GM21360 (cell line): Measurements from ENCODE around the gene WDR36.

Experiments used
- ATAC-seq: cut with Tn5 transposase; IDR thresholded peaks from one replicate; pipeline ENCODE4 v1.9.1; 2021; ENCODE audit warnings: mild to moderate bottlenecking, moderate library complexity; ENCODE audit not compliant: unreplicated experiment

The WDR36 gene

DNA sequence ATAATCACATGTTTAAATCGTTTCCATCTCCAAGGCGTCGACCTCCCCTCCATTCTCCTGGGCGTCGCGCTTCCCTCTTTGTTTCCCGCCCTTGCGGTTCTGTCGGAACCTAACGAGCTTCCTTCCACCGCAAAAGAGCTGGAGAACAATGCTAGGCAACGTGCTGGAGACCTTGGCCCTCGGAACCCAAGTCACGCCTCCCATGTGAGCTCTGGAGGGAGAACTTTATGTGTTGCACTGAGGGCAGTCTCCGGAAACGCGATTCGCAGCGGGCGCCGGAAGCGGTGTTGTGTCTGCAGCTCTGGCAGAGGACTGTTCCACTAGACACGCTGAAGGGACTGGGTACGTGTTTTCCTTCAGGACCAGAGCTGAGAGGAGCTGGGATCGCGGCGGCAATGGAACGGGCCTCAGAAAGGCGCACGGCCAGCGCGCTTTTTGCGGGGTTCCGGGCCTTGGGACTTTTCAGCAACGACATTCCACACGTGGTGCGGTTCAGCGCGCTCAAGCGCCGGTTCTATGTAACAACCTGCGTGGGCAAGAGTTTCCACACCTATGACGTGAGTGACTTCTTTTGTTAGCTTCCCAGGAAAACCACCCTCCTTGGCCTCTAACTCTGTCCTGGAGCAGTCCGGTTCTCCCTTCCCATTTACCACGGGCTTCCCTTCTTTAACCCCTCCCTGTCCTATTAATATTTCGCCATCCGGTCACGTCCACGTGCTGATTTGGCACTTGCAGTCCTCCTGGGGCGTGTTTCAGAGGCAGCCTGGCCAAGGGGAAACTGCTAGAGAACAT is at the start of gene WDR36:
Gene WDR36, plus strand, starts transcription at position 287 of the 792 bp plus-strand sequence. Its CDS starts 109 bp downstream, at position 396.
- ATAC-seq, result peak; percentile 92

DNA sequence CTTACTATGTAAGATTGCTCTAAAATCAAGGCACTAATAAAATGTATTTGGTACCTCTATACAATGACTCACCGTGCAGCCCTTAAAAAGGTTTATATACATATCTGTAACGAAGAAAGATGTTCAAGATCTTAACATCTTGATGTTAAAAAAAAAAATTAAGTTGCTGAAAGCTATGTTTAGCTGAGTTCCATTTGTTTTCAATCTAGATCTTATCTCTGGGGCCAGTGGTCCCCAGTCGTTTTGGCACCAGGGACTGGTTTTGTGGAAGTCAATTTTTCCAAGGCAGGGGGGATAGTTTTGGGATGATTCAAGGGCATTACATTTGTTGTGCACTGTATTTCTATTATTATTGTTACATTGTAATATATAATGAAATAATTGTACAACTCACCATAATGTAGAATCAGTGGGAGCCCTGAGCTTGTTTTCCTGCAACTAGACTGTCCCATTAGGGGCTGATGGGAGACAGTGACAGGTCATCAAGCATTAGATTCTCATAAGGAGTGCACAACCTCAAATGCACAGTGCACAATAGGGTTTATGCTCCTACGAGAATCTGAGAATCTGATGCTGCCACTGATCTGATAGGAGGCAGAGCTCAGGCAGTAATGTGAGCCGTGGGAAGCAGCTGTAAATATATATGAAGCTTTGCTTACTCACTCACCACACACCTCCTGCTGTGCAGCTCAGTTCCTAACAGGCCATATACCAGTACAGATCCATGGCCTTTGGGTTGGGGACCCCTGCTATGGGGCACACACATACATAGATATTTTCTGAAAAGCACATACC is 48.2 kb upstream of the WDR36 start:
- no peak for ATAC-seq

DNA sequence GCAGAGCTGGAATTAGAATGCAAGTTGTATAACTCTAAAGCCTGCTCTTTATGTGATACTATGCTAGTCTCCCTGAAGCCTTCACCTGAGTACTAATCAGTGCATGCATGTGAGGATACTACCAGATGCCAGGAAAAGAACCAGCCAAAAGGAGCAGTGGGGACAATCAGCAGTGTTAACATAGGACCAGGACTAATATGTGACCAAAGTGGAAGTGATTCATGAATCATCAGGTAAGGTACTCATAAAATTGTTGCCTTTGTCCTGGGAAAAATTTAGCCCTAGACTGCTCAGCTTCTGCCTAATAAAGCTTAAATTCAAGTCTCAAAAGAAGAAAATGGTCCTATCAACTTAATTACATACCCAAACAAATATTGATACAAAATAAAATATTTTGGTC is 34.1 kb upstream of the WDR36 start:
- no peak for ATAC-seq

DNA sequence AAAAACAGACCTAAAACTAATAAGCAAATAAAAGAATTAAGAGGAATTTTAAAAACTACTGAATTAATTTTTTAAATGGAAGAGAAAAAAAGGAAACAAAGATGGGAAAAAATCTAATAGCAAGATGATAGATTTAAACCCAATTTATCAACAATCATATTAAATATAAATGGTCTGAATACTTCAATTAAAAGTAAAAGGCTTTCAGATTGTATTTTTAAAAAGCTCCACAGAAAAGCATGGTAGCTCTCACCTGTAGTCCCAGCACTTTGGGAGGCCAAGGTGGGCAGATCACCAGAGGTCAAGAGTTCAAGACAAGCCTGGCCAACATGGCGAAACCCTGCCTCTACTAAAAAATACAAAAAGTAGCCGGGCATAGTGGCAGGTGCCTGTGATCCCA is 32.0 kb upstream of the WDR36 start:
- ATAC-seq, result no peak

DNA sequence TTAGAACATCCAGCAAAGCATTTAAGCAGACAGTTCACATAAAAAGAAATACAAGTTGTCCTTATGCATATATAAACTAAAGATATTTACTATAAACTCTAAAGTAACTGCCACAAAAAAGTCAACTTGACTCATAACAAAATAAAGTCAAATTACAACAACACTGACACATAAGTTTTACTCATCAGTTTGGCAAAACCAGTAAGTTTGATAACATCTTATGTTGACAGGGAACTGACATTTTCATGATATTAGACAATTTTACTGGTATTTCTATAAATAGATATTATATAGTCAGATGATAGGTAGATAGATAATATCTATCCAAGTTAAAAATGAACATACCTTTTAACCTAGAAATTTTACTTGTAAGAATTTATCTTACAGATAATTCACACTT is 30.5 kb upstream of the WDR36 start:
- ATAC-seq, result no peak

DNA sequence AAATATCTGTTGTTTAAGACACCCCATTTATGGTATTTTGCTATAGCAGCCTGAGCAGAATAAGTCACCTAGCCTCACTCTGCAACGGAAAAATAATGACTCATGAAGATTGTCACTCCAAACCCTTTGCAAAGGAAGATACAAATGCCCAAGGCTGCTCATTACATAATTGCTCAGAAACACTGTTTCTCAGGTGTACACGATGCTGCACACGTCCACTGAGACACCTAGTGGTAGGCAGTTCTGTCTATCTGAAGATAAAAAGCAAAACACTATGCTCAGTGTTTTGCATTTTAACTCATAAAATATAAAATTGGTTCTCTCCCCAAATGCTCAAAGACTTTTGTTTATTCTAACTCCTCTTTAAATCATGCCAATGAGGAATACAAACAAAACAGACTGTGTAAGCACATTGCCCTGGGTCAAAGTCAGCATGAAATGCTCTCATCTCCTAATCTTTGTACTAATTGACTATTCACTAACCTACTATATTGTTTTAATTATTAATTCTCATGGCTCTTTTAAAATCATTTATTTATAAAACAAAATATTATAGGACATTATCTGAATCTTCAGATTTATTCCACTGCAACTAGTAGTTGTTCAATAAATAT is 28.3 kb upstream of the WDR36 start:
- ATAC-seq, result peak; percentile 81

DNA sequence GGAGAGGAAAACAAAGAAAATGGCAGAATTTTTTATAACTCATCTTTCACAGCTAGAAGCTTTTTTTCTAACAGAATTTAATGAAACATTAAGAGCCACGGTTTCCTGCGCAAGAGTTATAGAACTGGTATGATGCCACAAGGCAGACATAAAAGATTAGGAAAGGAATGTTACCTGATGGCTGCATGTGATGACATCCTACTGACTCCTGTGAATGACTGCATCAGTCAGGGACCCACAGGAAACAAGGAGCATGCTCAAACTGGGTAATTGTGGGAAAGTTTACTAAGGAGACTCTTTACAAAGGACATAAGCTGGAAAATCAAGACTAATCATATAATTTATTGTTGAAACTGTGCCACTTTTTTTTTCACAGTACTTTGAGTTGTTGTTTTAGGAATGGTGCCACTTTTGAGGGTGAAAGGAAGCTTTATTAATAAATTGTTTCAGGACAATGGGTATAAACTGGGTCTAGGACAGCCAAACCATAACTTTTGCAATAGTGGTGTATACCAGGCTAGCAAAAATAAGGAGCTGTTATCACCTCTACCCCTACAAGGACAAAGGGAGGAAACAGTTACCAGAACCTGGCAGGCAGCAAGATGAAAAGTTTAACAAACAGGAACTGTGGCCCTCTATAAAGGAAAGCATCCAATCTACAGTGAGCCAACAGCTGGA is 25.7 kb upstream of the WDR36 start:
- no peak for ATAC-seq

DNA sequence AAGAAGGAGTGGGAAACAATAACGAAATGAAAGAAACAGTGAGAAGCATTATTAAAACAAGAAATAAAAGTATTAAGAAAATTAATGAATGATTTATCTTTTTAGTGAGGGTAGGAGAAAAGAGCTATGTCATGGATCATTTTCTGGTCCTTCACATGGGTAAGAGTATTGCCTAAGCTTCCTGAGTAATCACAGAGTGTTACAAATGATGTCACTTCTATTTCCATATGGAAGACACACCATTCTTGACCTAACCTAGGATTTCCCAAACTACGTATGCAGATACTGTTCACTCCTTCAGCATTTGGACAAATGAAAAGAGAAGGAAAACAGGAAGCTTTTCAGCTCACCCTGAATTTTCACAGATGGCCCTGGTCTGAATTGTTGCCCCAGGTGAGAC is 23.9 kb upstream of the WDR36 start:
- ATAC-seq, result no peak

DNA sequence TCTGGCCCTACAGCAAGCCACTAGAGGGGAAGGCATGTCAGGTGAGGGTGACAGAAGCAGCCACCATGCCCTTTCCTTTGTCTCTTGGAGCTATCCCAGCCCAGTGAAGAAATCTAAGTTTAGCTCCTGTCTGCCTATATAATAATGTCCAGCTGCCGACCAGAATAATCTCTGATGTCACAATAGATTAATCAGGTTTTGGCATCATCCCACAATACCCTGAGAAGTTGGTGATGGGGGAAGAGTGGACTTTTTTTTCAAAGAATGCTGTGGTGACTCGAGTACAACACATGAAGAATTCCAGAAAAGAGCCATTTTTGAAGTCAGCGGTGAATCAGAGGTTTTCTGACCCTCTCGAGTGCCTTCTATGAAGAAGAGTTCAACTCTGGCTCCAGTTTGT is 22.3 kb upstream of the WDR36 start:
- no peak for ATAC-seq

DNA sequence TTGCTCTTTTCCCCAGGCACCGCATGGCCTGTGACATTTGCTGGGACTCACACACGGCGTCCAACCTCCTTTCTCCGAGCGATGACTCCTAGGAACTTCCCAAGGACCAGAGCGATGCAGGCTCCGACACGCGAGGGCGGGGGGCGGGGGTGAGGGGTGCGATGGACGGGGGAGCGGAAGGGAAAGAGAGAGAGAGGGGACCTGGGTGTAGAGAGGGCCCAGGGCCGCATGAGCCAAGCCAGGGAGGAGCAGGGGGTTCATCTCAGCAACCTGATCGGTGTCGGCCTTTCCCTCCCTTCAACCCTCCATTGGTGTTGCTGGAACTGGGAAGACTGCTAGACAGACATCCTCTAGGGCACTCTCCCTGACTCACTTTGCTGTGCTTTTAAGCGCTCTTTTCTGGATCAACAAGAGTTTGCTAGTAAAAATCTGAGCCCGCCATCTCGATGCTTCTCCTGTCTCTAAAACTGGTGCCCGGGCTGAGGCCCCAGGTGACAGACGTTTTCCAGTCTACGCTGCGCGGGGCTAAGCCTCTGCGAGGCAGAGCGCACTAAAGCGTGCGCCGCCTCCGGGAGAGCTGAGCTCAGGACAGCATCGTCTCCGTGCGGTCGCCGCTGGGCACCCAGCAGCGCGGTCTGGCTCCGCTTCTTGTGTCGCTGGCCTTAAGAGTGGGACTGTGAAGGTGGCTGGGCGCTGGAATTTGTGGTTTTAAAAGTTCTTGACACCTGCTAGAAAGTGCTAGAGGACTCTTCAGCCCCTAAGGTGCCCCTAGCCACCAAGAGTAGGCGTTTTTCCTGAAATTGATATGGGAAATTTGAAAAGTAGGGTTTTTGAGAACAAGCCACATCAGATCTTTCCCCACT is 21.6 kb upstream of the WDR36 start:
- no peak for ATAC-seq

DNA sequence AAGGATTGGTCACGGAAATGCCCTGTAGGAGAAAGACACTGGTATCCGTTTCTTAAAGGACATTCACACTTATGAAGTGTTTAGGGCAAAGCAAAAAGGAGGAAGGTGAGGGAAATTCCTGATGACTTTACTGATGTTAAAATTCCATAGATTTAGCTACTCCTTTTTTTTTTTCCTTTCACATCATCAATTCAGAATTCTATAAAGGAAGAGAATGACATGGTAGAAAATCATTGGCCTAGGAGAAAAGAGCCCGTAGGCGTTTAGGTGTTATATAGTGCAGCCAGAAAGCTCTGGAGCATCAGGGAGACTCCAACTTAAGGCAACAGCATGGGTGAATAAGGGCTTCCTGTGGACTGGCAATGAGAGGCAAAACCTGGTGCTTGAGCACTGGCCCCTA is 20.7 kb upstream of the WDR36 start, which contains the start of gene TSLP:
Gene TSLP, plus strand, starts transcription at position 301 of the 400 bp plus-strand sequence. CDS start 178 bp downstream, outside the sequence.
- ATAC-seq, result no peak

DNA sequence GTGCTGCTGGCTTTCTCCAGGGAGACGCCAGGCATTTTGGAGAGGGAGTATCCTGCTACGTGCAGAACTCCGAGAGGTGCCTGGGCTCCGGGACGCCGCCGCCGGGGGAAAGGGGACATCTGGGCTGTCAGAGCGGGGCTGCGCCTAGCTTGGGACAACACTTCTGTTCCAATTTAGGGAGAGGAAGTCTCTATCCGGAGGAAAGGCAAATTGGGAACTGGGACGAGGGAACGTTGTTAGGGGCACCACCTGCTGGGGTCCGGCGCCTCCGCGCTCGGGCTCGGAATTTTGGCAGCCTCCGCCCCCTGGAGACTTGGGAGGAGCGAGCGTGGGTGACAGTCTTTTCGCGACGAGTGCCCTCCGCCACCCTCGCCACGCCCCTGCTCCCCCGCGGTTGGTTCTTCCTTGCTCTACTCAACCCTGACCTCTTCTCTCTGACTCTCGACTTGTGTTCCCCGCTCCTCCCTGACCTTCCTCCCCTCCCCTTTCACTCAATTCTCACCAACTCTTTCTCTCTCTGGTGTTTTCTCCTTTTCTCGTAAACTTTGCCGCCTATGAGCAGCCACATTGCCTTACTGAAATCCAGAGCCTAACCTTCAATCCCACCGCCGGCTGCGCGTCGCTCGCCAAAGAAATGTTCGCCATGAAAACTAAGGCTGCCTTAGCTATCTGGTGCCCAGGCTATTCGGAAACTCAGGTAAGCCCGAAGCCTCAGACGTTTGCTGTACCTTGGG is 19.0 kb upstream of the WDR36 start:
- peak; percentile 86 for ATAC-seq

DNA sequence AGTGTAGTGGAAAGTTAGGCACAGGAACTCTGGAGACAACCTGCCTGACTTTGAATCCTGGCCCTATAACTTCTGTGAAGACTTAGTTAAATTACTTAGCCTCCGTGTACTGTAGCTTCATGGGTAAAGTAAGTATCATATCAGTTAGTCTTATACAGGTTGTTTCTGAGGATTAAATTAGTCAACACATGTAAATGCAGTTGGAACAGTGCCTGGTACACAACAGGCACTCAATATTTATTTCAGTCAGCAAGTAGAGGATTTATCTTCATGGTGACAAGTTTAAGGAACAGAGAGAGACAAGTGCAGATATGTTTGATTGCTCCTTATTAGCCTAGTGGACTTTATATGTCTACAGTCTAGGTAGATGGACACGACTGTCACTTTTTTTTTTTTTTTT is 17.9 kb upstream of the WDR36 start:
- no peak for ATAC-seq

DNA sequence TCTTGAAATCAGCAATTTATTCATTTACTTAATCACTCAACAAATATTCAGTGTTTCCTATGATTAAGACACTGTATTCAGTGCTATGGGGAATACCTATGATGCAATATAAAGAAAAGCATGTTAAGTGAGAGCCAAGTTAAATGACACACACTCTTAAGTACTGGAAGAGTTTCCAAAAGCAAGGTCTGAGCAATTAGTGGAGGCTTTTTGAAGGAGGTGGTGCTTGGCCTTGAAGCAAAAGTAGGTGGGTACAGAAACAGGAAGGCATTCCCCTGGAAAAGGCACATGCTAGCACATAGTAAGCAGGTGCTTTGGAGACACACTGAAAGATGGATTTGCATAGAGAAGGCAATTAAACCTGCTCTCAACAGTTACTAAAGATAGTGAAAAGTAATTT is 16.6 kb upstream of the WDR36 start:
- no peak for ATAC-seq

DNA sequence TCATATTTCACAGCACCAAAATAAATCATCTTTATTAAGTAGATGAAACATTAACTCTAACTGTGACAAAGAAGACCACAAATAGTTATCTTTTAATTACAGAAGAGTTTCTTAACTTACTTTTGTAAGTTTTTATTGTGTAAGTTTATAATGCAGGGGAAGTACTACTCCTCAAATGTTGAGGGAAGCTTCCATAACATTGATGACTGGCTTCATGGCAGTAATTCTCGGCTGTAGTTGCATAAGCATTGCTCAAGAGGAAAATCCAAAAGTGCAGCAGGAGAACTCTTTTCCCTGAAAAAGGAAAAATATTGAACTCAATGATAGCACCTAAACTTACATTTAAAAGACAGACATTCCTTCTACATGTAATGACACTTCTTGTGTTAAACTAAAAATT is 16.1 kb upstream of the WDR36 start:
- no peak for ATAC-seq

DNA sequence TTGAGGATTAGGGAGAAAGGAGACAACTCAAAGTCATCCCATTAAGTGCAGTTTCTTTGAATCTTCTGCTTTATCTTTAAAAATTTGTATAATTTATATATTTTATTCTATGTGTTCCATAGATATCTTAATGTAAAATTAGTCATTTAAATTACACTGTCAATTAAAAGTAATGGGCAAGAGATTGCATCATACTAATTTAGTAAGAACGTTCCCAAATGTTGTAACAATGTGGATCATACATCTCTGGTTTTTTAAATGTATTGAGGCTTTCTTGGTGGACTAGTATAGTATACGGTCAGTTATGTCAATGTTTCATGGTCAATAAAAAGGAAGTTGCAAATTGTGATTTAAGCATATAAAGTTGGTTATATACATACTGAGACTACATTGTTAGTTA is 14.5 kb upstream of the WDR36 start:
- no peak for ATAC-seq

DNA sequence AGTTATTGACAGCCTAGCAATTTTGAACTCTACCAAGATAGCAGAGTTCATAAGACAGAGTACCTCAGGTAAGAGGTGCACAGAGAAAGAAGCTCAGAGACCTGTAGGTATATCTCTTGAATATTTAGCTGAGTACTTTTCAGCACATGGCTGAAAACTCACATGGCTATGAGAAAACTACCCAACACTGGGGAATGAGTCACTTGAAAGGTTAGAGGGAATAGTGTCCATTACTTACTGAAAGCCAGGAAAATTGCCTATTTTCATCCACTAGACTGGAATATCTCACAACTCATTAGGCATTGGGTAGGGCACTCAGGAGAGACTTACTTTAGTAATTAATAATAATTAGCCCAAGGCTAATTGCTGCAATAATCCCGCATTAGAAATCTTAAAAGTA is 12.3 kb upstream of the WDR36 start:
- ATAC-seq, result no peak

DNA sequence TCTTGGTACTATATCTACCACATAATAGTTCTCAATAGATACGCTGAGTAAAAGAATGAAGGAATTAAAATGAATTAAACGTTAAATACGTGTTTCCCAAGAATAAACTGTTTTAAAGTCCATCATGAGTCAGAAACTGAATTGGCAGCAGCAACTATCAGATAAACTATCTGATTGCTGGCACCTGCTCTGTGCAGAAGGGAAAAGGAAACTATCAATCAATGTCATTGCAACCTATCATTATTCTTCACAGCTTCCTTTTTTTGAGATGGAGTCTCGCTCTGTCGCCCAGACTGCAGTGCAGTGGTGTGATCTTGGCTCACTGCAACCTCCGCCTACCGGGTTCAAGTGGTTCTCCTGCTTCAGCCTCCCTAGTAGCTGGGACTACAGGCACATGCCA is 8.8 kb upstream of the WDR36 start:
- no peak for ATAC-seq

DNA sequence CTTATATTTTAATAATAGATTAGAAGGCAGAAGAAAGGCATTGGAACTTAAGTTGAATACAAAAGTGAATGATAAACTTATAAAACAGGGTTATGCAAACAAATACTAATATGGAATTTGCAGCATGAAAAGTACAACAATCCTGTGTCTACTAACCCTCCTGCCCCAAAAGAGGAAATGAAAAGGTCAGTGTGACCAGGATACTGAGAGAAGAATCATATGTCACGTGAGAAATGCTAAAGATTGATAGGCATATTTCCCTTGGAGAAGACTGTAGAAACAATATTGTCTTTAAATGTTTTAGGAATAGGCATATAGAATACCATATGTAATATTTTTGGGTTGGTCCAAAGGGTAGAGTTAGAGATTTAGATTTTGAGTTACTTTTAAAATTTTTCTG is 3.8 kb downstream of the WDR36 start:
- ATAC-seq, result no peak
